ENCODE measurements around the gene SRRM1. TPM values are rescaled to one million over a fixed set of nuclear protein-coding genes. Genes with fewer than 3 reads are reported as not detected.
"Not testable (repeated sequence)": the region's sequence is repeated elsewhere in the genome, so short reads cannot be mapped to it uniquely, and the experiment has no call there.

Gene SRRM1
- total RNA-seq, 4 donors from 2014 or later: 61.6 to 87.6 (median 63.6) TPM

GRCh38 chr1:24699628-24700027 lies 56.5 kb downstream of the SRRM1 start:
- H3K4me1 ChIP-seq: peaks cover 18 to 22% (median 20%) of the 10 kb centered on the region in 4 donors
- no peak overlapping the region for H3K4me3 ChIP-seq
- no peaks in the 10 kb centered on the region for H3K9me3 ChIP-seq
- no peak overlapping the region for H3K27ac ChIP-seq (replicated peaks in 1 of 4)
- no peaks in the 10 kb centered on the region for H3K27me3 ChIP-seq
- DNase-seq (ENCODE audit: extremely low spot score): no peak
- intact Hi-C loops (cut with DNase I): no loop called here
- no peak for TF ChIP-seq CTCF (IDR thresholded peaks at IDR 0.05)
- TF ChIP-seq POLR2AphosphoS5 (IDR thresholded peaks at IDR 0.05): no peak
- TF ChIP-seq POLR2A (IDR thresholded peaks at IDR 0.05; ENCODE audit: low read depth): no peak
- TF ChIP-seq EP300 (IDR thresholded peaks at IDR 0.05): no peak
- WGBS: 90% methylated on average over 6 of the region's 7 CpGs
- H3K36me3 ChIP-seq: no peaks in the 10 kb centered on the region

GRCh38 chr1:24702511-24703293 lies 59.6 kb downstream of the SRRM1 start:
- 81% methylated on average over 5 of the region's 8 CpGs for WGBS
- intact Hi-C loops (cut with DNase I): no loop called here
- no peak overlapping the region for H3K4me3 ChIP-seq
- no peak for DNase-seq (ENCODE audit: extremely low spot score)
- peaks cover 10 to 19% (median 18%) of the 10 kb centered on the region in 4 donors for H3K4me1 ChIP-seq
- no peaks in the 10 kb centered on the region for H3K36me3 ChIP-seq
- no peak overlapping the region for H3K27ac ChIP-seq (replicated peaks in 1 of 4)
- TF ChIP-seq POLR2AphosphoS5 (IDR thresholded peaks at IDR 0.05): no peak
- no peak for TF ChIP-seq POLR2A (IDR thresholded peaks at IDR 0.05; ENCODE audit: low read depth)
- no peak for TF ChIP-seq CTCF (IDR thresholded peaks at IDR 0.05)
- no peak for TF ChIP-seq EP300 (IDR thresholded peaks at IDR 0.05)
- H3K9me3 ChIP-seq: no peaks in the 10 kb centered on the region
- H3K27me3 ChIP-seq: no peaks in the 10 kb centered on the region

- H3K36me3 ChIP-seq: no peaks in the 10 kb centered on the region
- TF ChIP-seq EP300 (IDR thresholded peaks at IDR 0.05) (no peak), POLR2AphosphoS5 (IDR thresholded peaks at IDR 0.05) (no peak), CTCF (IDR thresholded peaks at IDR 0.05) (no peak), POLR2A (IDR thresholded peaks at IDR 0.05; ENCODE audit: low read depth) (no peak)
- H3K27me3 ChIP-seq: no peaks in the 10 kb centered on the region
- no peak for DNase-seq (ENCODE audit: extremely low spot score)
- H3K4me3 ChIP-seq: peak overlapping the region in 3 of 4 donors; percentile 2 to 29 (median 27)
- H3K27ac ChIP-seq (replicated peaks in 1 of 4): peak overlapping the region; percentile 43 to 65 (median 52)
- WGBS: 68% methylated on average over 15 of the region's 16 CpGs
- intact Hi-C loops (cut with DNase I): no loop called here
- H3K9me3 ChIP-seq: no peaks in the 10 kb centered on the region
- H3K4me1 ChIP-seq: peaks cover 10 to 19% (median 18%) of the 10 kb centered on the region in 4 donors
These were observed 61.5 kb downstream of the SRRM1 start for GRCh38 chr1:24704411-24705259.

GRCh38 chr1:24705260-24706073 lies 62.4 kb downstream of the SRRM1 start:
- Histone ChIP-seq H3K36me3 (no peaks in the 10 kb centered on the region), H3K9me3 (no peaks in the 10 kb centered on the region), H3K4me3 (peak overlapping the region in 3 of 4 donors; percentile 2 to 29 (median 27)), H3K27me3 (no peaks in the 10 kb centered on the region), H3K27ac (replicated peaks in 1 of 4) (peak overlapping the region; percentile 43 to 65 (median 52)), H3K4me1 (peaks cover 14 to 19% (median 18%) of the 10 kb centered on the region in 4 donors)
- intact Hi-C loops (cut with DNase I): no loop called here
- WGBS: 57% methylated on average over 18 of the region's 18 CpGs
- no peak for DNase-seq (ENCODE audit: extremely low spot score)
- TF ChIP-seq POLR2A (IDR thresholded peaks at IDR 0.05; ENCODE audit: low read depth) (no peak), POLR2AphosphoS5 (IDR thresholded peaks at IDR 0.05) (peak; percentile 10 to 57), CTCF (IDR thresholded peaks at IDR 0.05) (no peak)

- peak overlapping the region; percentile 43 to 65 (median 50) for H3K27ac ChIP-seq (replicated peaks in 1 of 4)
- H3K36me3 ChIP-seq; intact Hi-C loops (cut with DNase I); H3K4me3 ChIP-seq; DNase-seq (ENCODE audit: extremely low spot score); H3K9me3 ChIP-seq; H3K27me3 ChIP-seq: not testable (repeated sequence)
- 96% methylated on average over 9 of the region's 9 CpGs for WGBS
- peaks cover 14 to 19% (median 18%) of the 10 kb centered on the region in 4 donors for H3K4me1 ChIP-seq
These were observed 62.9 kb downstream of the SRRM1 start for GRCh38 chr1:24706074-24706389.

All from esophagus muscularis mucosa (tissue), 4 donors.